ENCODE results near the gene WAPL.
"Not testable (repeated sequence)": the region's sequence is repeated elsewhere in the genome, so short reads cannot be mapped to it uniquely, and the experiment has no call there.

Gene WAPL

GRCh38 chr10:86521678-86522509, at the start of gene WAPL:
Gene WAPL, minus strand, starts transcription at chr10:86521792. Its CDS starts 3,723 bp downstream, at chr10:86518069.
- peak; percentile 98 for DNase-seq

GRCh38 chr10:86569335-86569734, 47.7 kb upstream of the WAPL start:
- DNase-seq: no peak

- not testable (repeated sequence) for DNase-seq
Measured at GRCh38 chr10:86566518-86566917, 44.9 kb upstream of the WAPL start.

- not testable (repeated sequence) for DNase-seq
Measured at GRCh38 chr10:86563338-86563737, 41.7 kb upstream of the WAPL start.

GRCh38 chr10:86558695-86559094, 37.1 kb upstream of the WAPL start:
- peak; percentile 20 for DNase-seq

- DNase-seq: no peak
Measured at GRCh38 chr10:86556933-86557649, 35.5 kb upstream of the WAPL start.

- DNase-seq: no peak
Measured at GRCh38 chr10:86556532-86556931, 34.9 kb upstream of the WAPL start.

GRCh38 chr10:86553639-86554038, 32.0 kb upstream of the WAPL start:
- DNase-seq: no peak

- no peak for DNase-seq
Measured at GRCh38 chr10:86553213-86553612, 31.6 kb upstream of the WAPL start.

- DNase-seq: no peak
Measured at GRCh38 chr10:86547296-86547695, 25.7 kb upstream of the WAPL start.

- DNase-seq: peak; percentile 61
Measured at GRCh38 chr10:86545101-86545500, 23.5 kb upstream of the WAPL start.

GRCh38 chr10:86540016-86540415, 18.4 kb upstream of the WAPL start:
- DNase-seq: no peak

GRCh38 chr10:86538547-86538946, 17.0 kb upstream of the WAPL start:
- no peak for DNase-seq

GRCh38 chr10:86538040-86538439, 16.4 kb upstream of the WAPL start:
- DNase-seq: not testable (repeated sequence)

- DNase-seq: peak; percentile 41
Measured at GRCh38 chr10:86536294-86536861, 14.8 kb upstream of the WAPL start.

GRCh38 chr10:86535132-86535882, 13.7 kb upstream of the WAPL start:
- peak; percentile 72 for DNase-seq

GRCh38 chr10:86533328-86533727, 11.7 kb upstream of the WAPL start:
- no peak for DNase-seq

GRCh38 chr10:86528736-86529135, 7.1 kb upstream of the WAPL start:
- not testable (repeated sequence) for DNase-seq

- DNase-seq: no peak
Measured at GRCh38 chr10:86526606-86527005, 5.0 kb upstream of the WAPL start.

- DNase-seq: not testable (repeated sequence)
Measured at GRCh38 chr10:86525713-86526112, 4.1 kb upstream of the WAPL start.

GRCh38 chr10:86524225-86524962, 2.8 kb upstream of the WAPL start:
- DNase-seq: no peak

- no peak for DNase-seq
Measured at GRCh38 chr10:86523348-86523747, 1.8 kb upstream of the WAPL start.
